HG03432 (cell line): ENCODE results near the gene DEFB112.

Source experiments
- ATAC-seq: cut with Tn5 transposase; IDR thresholded peaks from one replicate; pipeline ENCODE4 v1.9.1; 2021; ENCODE audit warnings: mild to moderate bottlenecking, moderate library complexity; ENCODE audit not compliant: unreplicated experiment

The DEFB112 gene, protein sequence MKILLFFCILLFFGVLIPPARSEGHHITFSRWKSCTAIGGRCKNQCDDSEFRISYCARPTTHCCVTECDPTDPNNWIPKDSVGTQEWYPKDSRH

DNA sequence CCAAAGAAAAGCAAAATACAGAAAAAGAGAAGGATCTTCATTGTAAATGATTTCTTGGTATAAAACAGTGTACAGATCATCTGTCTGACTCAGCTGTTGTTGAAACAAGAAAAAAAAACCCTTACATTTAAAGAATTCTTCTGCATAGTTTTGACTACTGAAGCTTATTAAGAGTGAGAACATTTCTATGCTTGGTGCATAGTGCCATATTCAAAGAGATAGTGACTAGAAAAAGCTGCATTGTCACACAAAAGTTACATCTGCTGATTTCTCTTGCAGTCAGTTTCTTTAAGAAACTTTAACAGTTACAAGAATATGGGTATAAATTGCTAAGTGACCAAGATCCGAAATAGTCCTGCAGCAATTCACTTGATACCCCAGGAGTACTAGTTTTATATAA, at the start of gene DEFB112:
DEFB112 (minus strand) TSS at position 101 of the 400 bp plus-strand sequence; CDS start at position 41, 60 bp downstream.
- ATAC-seq = no peak

DNA sequence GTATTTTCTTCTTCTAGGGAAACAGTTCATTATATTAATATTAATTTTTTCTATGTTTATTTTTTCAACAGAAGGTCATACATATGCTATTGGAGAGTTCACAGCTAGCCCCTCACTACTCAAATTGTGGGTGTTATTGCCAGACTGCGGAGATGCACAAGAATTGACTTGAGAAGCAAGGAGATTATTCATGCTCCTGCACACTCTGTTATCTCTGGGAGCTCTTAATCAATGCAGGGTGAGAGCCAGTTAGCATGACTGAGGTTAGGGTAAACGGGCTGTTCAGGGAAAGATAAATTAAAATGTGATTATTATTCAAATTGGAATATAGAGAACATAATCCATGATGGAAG, 48.9 kb upstream of the DEFB112 start:
- ATAC-seq = no peak

DNA sequence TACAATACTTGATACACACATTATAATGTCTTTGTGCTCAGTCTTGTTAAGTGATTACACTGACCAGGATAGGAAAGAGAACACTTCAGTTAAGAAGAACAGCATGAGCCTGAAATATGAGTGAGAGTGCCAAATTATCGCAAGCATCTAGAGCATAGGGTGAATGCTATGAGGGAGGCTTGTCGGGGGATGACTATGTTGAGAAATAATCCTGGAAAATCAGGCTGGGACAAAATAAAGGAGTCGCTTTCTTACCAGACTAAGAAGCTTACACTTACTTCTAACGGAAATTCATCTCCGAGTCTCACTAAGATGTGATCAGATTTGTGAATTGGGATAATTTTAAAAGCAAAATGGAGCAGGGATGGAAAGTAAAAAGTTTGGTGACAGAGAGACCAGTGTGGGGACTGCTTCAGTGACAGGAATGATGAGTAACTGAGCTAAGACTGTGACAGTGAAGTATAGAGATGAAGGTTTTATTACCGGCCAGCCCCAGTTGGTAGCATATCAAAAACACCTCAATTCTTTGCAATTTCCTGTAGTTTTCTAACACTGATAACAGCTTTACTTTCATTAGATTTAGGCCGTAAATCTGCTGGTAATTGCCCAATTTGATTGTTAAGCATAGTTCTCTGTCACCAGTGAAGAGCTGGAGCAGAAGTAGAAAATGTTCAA, 48.4 kb upstream of the DEFB112 start:
- no peak for ATAC-seq

DNA sequence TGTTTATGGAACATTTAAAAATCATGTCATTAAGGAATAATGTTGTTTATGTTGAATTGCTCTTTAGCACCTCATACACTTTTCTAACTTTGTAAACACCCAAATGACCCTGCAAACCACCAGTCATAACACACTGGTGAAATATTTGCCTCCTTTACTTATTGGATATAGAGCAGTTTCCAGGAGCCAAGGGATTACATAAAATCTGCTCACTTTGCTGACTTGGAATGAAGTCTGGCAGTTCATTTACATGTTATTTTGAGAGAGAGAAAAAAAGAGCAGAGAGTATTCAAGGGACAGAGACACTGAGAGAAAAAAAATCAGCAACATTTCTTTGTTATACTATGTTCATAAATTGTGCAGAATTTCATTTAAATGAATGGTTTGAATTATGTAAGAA, 46.6 kb upstream of the DEFB112 start:
- no peak for ATAC-seq

DNA sequence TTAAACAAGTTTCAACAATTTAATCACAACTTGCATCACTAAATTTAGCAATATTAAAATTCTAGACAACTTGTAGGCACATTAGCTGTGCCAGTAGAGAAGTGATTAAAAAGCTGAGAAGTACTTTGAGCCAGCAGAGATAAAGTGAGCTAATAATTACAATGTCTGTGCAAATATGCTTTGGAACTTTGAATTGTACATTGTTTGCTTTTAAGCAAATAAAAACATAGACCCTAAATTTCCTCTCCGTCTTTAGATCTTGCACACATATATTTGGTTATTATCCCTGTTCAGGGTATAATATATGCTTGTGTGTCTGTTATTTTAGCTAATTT, 44.2 kb upstream of the DEFB112 start:
- no peak for ATAC-seq

DNA sequence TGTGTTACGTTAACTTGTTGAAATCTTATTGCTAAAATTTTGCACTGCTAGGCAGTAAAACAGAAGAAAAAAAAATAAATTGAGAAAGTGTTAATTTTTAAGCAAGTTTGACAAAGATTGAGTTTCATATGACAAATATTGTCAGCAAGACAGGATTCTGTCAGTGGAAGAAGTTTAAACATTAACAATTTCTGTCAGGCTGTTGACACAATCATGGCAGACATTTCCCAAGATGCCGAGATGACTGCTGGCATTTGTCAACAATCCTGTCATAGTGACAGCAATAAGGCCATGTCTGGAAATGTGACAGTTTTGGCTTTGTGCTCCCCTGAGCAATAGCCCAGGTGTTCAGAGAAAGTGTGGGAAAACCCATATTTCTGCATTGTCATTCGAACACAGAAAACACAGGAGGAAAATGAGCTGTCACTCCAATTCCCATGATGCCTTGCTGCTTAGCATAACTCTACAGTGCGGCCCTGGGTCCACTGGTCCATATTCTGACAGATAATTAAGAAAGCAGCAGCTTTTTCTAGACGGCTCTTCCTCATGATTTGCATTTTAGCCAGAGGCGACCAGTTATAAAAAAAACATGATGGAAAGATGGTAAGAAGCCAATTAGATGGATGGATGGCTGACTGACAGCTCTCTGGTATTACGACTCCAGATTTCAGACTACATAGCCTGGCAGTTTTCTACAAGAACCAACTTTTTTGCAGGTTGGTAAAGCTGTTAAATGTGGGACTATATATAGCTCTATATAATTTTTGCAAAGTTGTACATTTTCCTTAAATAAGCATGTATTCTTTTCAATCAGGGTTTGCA, 43.6 kb upstream of the DEFB112 start:
- ATAC-seq = peak; percentile 55

DNA sequence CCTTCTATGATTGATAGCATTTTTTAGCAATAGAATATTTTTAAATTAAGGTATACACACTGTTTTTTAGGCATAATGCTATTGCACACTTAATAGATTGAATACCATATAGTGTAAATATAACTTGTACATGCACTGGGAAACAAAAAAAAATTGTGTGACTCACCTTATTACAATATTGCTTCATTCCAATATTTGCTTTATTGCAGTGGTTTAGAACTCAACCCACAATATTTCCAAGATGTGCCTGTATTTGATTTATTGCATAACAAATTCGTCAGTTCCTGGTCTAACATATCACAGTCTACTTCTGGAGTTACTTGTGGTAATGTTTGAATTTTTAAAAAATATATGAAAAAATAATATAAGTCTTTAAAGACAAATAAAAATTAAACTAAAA, 41.9 kb upstream of the DEFB112 start:
- no peak for ATAC-seq

DNA sequence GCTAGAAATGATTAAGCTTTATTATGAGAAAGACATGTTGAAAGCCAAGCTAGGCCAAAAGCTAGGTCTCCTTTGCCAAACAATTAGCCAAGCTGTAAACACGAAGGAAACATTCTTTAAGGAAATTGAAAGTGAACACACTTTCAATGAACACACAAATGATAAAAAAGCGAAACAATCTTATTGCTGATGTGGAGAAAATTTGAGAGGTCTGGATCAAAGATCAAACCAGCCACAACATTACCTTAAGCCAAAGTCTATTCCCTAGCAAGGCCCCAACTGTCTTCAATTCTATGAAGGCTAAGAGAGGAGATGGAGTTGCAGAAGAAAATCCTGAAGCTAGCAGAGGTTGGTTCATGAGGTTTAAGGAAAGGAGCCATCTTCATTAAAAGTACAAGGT, 40.2 kb upstream of the DEFB112 start:
- ATAC-seq = no peak

DNA sequence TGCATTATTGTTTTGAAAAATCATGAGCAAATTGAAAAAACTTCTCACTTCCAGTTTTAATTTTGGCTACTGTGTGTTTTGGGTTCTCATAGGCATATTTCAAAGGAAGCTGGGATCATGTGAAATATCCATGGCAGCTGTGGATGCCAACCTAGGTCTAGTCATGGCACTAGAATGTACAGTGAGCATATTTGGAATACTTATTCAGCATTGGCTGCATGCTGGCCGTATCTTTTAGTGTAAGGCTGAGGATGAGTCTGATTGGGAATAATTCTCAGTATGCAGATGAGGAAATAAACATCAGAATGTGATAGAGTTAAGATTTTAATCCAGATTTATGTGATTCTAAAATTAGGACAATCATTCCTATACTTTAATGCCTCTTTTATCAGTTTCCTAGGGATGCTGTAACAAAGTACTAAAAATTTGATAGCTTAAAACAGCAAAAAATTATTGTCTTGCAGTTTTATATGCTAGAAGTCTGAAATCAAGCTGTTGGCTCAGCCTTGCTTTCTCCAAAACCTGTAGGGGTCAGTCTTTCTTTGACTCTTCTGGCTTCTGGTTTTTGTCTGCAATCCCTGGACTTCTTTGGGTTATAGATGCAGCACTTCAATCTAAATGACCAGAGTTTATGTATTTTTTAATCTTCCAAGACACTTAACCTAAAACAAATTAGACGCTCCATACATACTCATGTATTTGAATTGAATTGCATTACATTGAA, 37.7 kb upstream of the DEFB112 start:
- no peak for ATAC-seq

DNA sequence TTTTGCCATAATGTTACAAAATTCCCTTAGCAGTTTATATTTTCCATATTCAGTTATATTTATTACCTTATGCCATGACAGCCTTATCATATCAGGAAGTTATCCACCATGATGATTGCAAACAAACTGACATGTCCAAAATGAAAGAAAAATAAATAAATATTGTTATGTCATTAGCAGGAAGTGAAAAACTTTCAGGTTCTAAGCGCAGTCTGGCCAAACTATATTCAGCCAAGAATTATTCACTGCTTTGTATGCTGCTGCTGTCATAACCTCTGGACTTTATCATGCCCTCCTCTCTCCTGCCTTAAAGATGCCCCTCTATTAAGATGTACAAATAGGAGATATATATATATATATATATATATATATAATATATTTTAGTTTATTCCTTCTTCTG, 27.7 kb upstream of the DEFB112 start:
- peak; percentile 67 for ATAC-seq

DNA sequence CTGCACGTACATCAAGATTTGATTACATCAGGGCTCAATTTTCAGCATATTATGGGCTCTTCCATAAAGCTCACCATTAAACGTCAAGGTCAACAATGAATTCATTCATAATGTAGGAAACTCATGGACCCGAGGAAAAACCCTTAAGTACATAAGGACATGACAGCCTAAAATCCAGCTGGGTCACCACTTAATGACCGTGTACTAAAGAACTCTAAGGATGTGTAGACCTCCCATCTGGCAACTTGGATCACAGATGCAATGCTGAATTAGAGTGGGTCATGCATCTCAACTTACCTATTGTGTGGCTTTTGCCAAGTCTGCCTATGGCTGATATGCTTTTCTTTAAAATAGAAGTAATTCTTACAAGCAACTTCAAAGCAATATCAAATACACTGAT, 26.7 kb upstream of the DEFB112 start:
- no peak for ATAC-seq

DNA sequence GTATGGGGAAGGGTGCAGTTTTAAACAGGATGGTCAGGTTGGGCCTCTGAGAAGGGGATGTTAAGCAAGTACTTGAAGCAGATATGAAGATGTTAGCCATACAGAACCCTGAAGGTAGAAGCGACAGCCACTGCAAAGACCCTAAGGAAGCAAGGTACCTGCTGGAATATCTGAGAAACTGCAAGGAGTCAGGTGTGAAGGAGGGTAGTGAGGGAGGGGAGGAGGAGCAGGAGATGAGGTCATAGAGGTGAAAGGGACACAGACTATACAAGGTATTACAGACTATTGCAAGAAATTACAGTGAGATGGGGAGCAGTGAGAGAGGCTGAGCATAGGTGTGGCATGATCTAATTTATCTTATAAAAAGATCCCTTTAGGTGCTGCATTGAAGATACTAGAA, 22.2 kb upstream of the DEFB112 start:
- no peak for ATAC-seq

DNA sequence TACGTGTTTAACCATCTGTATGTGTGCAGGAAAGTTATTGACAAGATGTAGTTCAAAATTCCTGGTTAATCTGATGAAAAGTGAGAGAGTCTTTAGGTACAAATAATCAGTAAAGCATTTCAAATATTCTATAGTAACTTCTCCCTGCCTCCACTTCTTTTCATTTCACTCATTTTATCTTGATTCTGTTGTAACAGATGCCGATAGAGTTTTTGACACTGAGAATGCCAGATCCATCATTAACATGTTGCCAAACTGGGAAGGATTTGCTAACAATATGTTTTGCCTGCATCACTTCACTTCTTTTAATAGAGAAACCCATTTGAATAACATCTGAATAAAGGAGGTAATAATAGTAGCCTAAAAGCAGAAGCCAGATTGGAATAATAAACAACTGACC, 20.4 kb upstream of the DEFB112 start:
- ATAC-seq = no peak

DNA sequence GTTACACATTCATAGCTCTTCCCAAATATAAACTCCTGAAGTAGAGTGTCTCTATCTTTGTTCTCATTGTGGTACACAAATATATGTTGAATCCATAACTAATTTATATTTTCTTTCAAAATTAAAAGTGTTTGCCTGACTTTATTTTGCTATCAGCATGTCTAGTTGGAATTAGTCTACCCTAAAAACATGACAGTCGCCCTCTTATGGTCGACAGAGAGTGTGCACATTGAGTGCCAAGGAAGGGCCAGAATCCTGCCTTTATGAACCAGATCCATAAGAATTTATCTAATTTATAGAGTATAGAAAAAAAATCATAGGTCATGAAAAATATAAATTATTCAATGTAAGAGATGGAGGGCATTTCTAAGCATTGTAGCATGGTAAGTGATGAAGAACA, 12.3 kb upstream of the DEFB112 start:
- ATAC-seq = peak; percentile 57

DNA sequence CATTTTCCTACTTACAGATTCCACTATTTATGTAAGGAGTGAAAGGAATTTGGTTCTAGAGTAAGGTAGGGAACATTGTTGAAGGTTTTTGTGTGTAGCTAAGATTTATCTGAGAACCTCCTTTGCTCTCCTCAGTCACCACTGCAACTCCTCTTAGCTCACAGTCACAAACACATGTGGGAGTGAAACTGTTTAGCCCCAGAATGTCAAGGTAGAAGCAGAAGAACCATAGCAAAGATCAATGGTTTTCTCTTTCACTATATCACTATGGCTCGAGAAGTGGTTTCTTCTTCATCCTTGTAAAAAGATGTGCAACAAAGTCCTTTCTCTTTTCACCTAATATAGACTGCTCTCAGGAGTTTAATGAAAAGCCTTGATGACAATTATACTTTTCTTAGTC, 6.5 kb upstream of the DEFB112 start:
- ATAC-seq = peak; percentile 75

DNA sequence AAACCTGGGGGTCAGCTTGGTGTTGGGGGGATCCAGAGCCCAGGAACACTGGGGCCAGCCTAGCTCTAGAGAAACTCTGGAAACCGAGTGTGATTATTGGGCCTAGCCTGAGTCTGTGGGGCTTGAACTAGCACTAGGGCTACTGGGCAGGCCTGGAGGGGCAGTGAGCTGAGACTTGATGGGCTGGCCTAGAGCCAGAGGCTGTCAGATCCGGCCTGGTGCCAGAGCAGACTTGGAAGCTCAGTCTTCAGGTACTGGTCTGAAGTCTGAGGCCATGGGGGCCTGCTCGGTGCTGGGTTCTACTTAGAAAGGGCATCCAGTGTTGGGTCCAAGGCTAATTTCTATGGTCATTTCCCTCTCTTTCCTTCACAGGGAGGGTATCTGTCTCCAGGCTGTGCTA, 2.7 kb downstream of the DEFB112 start:
- ATAC-seq = no peak

DNA sequence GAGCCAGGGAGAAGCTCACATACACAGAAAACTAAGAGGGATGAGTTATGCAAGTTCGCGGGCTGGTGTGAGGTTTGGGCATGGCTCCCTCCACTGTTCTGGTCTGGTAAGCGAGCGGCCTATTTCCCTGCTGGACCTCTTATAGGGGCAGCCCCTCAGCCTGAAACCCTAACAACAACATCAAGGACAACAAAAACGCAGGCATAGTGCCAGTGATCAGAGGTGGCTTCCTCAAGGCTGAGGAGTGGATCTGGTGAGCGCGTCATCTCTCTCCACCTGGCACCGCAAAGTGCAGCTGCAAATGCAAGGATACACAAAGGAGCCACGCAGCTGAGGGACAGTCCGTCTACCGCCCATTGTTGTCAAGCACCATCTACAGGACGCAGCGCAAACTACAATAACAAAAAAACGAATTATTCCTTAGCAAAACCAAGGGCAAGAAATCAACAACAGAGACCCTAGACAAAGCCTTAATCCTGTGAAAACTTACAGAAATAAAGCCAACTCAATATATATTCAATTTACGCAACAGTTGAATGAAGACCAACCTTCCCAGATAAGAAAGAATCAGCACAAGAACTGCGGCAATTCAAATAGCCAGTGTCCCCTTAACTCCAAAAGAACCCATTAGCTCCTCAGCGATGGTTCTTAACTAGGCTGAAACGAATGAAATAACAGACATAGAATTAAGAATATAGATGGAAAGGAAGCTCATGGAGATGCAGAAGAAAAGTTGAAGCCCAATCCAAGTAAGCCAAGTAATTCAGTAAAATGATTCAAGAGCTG, 18.8 kb downstream of the DEFB112 start:
- ATAC-seq = peak; percentile 89

DNA sequence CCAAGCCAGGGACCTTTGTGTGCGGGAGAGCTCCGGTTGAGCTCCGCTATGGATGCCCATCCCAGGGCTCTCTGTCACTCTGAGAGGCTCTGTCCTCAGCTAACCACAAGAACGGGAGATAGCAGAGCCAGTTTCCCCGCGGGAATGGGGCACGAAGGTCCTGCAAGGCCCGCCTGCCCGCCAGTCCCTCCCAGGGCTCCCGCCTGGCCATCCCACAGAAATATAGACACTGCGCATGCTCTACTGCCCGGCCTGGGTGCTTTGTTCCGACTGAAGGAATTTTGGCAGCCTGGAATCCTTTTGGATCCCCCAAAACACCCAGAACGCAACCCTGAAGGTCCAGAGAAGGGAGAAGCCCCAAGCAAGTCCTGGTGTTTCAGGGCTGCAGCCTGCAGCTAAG, 19.4 kb downstream of the DEFB112 start:
- peak; percentile 5 for ATAC-seq

DNA sequence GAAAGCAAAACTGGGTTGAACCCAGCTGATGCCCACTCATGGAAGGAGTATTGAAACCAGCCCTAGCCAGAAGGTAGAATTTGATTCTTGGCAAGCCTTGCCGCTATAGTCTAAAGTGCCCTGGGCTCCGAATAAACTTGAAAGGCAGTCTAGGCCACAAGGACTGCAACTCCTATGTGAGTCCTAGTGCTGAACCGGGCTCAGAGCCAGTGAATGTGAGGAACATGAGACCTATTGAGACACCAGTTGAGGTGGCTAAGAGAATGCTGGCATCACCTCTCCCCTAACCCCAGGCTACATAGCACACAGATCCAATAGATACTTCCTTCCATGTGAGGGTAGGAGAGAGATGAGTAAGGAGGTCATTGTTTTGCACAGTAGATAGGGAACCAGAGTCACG, 24.5 kb downstream of the DEFB112 start:
- no peak for ATAC-seq

DNA sequence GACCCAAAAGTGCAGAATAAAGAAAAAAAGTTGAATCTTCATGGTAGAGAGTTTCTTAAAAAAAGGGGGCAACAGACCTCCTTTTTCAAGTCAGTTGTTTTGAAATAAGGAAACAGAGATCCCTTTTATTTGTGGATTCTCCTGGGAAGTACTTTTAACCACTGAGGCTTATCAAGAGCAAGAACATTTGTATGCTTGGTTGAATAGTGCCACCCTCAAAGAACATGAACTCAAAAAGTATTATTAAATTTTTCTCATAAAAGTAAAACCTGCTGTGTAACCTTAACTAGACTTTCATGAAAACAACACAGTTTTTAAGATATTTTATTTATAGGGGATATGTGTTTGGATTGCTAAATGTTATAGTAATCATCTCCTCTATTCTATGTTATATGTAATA, 27.8 kb downstream of the DEFB112 start, which contains the start of gene DEFB110:
DEFB110 (minus strand) TSS at position 101 of the 400 bp plus-strand sequence; CDS start at position 42, 59 bp downstream.
- ATAC-seq = no peak

DNA sequence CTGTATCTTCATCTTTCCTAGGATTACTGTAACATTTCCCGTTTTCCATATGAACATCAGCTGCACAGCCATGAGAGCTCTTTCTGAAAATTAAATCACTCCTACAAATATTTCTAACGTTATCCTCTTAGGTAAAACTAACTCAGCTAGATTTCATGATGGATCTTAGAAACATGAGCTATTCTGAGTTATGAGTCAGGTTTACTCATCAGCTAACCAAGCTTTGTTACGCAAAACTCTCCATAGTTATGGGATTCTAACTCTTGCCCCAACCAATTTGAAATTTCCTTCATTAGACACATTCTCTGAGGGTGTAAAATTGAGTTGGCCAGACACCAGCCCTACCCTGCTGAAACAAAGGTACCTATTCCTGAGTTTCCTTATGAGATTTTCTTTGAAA, 41.9 kb downstream of the DEFB112 start:
- no peak for ATAC-seq
